NCI-H187 (cell line): ENCODE results near the gene LHX5.
A peak's percentile ranks its signal among the peaks of the same experiment; 100 is the strongest.

Experiments used
- DNase-seq, 2 experiments: peaks; one replicate each; lab custom pipeline; 2025; lab: John Stamatoyannopoulos, UW

Gene LHX5

DNA sequence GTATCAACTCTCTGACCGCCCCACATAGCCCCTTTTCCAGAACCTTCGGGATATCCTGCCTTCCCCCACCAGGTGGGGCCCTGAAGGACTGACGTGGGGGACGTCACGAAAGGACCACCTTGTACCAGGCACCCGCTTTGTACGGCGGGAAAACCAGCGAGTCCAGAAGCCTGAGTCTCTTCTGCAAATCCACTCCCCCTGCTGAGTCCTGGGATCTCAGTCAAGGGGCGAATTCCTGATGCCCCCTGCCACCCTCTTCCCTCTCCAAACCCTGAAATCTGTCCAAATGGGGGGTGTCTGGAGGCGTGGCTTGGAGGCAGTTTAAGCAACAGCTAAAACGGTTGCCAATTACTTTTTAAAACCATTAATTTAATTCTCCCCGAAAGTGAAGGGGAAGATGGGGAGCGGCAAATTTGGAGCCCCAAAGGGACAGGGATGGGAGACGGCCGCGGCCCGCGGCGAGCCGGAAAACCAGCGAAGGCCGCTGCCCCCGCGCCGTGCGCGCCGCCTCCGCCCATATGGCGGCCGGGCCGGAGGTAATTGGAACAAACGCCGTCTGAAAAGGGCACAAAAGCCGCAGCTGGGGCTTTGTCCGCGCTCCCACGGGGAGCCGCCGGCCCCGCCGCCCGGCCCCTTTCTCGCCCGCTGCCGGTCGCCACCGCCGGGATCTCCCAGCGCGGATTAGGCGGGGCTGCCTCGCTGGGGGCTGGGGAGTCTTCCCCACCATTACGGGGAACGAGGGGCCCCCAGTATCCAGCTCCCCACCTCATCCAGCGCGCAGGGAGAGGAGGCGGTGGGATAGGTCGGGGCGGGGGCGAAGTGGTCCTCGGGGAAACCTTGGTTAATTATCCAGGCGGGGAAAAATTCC lies 6.6 kb downstream of the LHX5 start:
- no peak for DNase-seq

- no peak for DNase-seq
Measured at GRCh38 chr12:113464452-113464775, 7.3 kb downstream of the LHX5 start.

GRCh38 chr12:113463746-113464451 lies 7.8 kb downstream of the LHX5 start:
- no peak for DNase-seq

DNA sequence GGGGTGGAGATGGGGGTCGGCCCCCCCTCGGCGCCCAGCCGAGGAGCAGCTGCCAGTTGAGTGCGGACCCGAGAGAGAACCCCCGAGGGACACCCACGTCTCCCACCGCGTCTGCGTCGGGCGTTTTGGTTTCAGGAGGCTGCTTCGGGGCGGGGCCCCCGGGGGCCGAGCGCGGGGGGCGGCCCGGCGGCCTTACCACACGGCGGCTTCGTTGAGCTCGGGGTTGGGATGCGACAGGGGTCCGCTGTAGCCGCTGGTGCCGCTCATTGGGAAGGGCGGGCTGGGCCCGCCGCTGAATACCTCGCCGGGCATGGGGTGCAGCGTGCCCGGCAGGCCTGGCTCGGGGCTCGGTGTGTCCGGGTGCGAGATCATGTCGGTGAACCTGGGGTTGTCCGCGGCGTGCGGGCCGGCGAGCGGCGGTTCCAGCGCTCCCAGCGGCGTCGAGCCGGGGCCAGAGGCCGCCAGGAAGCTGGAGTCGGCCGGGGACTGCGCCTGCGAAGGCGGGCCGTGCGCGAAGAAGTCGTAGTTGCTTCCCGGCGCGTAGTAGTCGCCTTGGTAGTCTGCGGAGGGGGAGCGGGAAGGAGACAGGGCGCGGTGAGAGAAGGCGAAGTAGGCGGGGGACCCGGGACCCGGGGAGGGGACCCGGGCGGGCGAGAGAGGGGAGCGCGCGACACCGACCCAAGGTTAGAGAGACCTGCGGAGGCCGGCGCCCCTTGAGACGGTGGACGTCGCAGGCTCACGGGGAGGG lies 8.5 kb downstream of the LHX5 start:
- no peak for DNase-seq

DNA sequence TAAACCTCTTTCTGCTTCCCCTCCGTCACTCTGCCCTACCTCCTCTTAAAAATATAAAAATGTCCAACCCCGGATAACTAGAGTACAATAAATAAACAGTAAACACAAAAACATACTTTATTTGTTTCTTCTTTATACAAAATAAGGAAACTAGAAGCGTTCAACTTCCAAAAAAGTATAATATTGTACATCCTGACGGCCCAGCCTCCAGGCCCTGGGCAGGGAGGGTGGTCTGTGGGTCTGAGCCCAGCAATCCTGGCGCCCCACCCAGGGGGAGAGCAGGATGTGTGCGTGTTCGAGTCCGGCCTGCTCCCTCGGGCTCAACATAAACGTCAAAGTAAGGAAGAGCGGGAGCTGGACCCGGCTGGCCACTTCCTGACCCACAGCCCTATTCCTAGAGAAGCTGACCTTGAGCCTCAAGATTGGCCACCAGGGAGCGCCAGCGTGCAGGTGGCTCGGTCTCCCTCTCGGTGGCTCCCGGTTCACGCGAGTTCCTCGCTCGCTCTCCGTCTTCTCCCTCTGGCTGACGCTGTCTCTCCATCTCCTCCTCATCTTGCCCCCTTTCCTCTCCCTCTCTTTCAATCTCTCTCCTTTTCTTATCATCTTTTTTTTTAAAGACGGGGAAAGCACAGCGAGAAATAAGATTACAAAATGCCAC lies 9.4 kb downstream of the LHX5 start:
- DNase-seq = peak; percentile 48 to 64

GRCh38 chr12:113461666-113462065 lies 10.0 kb downstream of the LHX5 start:
- no peak for DNase-seq

GRCh38 chr12:113459981-113460380 lies 11.7 kb downstream of the LHX5 start:
- DNase-seq = no peak

DNA sequence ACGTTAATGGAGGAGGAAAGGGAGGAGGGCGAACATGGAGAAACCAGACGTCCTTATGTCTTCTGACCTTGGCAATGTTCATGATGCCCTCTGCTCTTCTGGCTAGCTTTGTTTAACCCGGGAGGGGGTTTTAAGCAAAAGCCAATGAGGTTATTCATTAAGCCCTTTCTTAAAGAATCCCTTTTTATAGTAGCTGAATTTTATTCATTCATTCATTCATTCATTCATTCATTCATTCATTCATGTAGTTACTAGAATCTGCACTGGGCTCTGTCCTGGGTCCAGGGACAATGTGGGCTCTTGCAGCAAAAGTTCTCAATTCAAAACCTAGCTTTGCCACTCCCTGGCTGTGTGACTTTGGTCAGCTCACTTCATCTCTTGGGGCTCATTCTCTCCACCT lies 14.0 kb downstream of the LHX5 start:
- DNase-seq = no peak

DNA sequence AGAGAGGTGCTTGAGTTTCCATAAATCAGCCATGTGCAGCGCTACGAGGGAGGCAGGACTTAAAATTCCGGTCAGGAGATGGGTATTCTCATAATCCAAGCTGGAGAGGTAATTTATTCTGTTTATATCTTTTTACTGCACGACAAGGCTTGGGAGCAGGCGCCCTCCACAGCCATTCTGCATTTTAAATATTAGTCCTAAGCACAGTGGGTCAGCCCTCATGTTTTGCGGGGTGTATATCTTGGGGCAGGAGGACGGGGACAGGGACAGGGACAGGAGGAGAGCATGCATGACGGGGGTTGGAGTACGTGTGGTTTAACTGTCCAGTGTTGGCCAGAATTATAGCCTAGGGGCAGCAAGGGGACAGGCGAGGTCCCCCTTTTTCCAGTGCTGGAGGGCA lies 14.5 kb downstream of the LHX5 start:
- DNase-seq = no peak

- DNase-seq = no peak
Measured at GRCh38 chr12:113456761-113457160, 14.9 kb downstream of the LHX5 start.

GRCh38 chr12:113456199-113456598 lies 15.5 kb downstream of the LHX5 start:
- no peak for DNase-seq

GRCh38 chr12:113453330-113453729 lies 18.3 kb downstream of the LHX5 start:
- no peak for DNase-seq

DNA sequence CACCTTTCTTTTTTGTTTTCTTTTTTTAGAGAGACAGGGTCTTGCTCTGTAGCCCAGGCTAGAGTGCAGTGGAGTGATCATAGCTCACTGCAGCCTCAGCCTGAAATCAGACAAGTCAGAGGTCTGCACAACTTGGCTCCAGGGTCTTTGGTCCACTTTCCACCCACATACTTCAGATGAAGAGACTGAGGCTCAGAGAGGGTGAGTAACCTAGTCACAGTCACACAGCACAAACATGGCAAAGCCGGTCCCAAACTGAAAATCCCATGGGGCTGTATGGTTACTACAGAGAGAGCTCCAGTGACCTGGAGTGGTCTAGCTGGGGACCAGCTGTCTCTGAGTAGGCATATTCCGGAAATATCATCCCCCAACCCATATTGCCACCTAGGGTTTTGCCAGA lies 19.2 kb downstream of the LHX5 start:
- no peak for DNase-seq

DNA sequence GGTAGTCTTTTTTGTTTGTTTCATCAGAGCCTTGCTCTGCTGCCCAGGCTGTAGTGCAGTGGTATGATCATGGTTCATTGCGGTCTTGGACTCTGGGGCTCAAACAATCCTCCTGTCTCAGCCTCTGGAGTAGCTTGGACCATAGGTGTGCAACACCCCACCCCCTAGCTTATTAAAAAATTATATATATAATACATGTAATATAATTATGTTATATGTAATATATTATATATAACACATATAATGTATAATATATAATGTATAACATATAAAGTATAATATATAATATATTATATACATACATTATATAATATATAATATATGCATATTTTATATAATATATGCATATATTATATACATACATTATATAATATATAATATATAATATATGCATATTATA lies 21.8 kb downstream of the LHX5 start:
- no peak for DNase-seq

DNA sequence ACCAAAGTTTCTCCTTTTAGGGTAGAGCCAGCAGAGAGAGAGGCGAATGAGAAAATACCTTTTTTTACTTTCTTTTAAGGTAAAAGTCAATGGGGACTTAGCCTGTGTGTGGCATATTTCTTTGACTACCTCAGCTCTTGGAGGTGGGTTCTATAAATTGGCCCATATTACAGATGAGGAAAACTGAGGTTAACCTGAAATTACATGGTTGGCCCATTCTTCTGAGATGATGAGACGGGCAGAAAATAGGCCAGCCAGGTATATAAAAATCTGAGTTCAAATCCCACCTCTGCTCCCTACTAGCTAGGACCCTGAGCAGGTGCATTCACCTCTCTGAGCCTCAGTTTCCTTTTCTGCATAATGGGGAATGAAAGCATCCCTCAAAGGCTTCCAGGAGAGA lies 22.4 kb downstream of the LHX5 start:
- no peak for DNase-seq

- DNase-seq = no peak
Measured at GRCh38 chr12:113448873-113449272, 22.8 kb downstream of the LHX5 start.

GRCh38 chr12:113445544-113446171 lies 26.0 kb downstream of the LHX5 start:
- DNase-seq = no peak

- DNase-seq = no peak
Measured at GRCh38 chr12:113443030-113443539, 28.6 kb downstream of the LHX5 start.

- DNase-seq = no peak
Measured at GRCh38 chr12:113440947-113441782, 30.5 kb downstream of the LHX5 start.

GRCh38 chr12:113440336-113440735 lies 31.3 kb downstream of the LHX5 start:
- no peak for DNase-seq

DNA sequence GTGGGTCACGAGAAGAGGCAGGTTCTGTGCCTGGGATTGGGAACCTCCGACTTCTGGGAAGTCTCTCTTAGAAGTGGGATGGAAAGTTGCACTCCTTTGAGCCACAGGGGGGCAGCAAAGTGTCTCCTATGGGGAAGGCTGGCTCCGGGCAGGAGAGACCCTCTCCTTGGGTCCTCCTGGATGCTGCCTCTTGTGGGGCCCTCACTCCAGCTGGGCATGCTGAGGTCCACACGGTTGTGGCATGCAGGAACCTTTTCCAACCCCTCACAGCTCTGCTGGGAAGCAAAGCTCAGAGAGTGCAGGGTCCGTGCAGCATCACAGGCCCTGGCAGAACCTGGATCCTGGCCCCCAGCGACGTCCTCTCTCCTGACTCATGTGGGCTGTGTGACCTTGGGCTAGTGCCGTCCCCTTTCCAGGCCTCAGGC lies 32.1 kb downstream of the LHX5 start:
- peak; percentile 12 to 44 for DNase-seq
